Activated CD8-positive, alpha-beta T cell treated with anti-CD3 and anti-CD28 coated beads, Interleukin-2, amount 10 ng/mL, durations not matched to agents 7 days and 5 days (primary cell): ENCODE data around the gene RASSF1. TPM values are rescaled to one million over a fixed set of nuclear protein-coding genes. Genes with fewer than 3 reads are reported as not detected.
A peak's percentile ranks its signal among the peaks of the same experiment; 100 is the strongest.

Experiments
- ATAC-seq: fragments of 150-1000 bp; cut with Tn5 transposase; one replicate; pipeline ENCODE4 v1.10.0; 2021; ENCODE audit warnings: moderate library complexity
- CTCF ChIA-PET: fragments of 350-600 bp; sonication (Branson Sonifier 250); formaldehyde crosslinking; loops from one replicate; lab custom pipeline; 2021; ENCODE audit warnings: antibody characterized with exemption; lab: Charles Lee
- POLR2A ChIA-PET: fragments of 350-600 bp; sonication (Branson Sonifier 250); formaldehyde crosslinking; loops from one replicate; lab custom pipeline; 2021; ENCODE audit warnings: antibody characterized with exemption; lab: Charles Lee
- DNase-seq: peaks from one replicate; pipeline ENCODE4 v3.0.0-alpha.2; 2020
- H3K27ac Mint-ChIP-seq: one replicate; pipeline ENCODE4 v1.8.0; 2021; ENCODE audit warnings: mild to moderate bottlenecking, mixed read lengths
- H3K27me3 Mint-ChIP-seq: one replicate; pipeline ENCODE4 v1.8.0; 2021; ENCODE audit warnings: low read depth, mixed read lengths
- H3K36me3 Mint-ChIP-seq: one replicate; pipeline ENCODE4 v1.8.0; 2021; ENCODE audit warnings: low read depth, mixed read lengths
- H3K4me1 Mint-ChIP-seq: one replicate; pipeline ENCODE4 v1.8.0; 2021; ENCODE audit warnings: low read depth, mixed read lengths
- H3K4me3 Mint-ChIP-seq: one replicate; pipeline ENCODE4 v1.8.0; 2021; ENCODE audit warnings: mild to moderate bottlenecking, mixed read lengths
- H3K9me3 Mint-ChIP-seq: one replicate; pipeline ENCODE4 v1.8.0; 2022; ENCODE audit warnings: mixed read lengths; ENCODE audit not compliant: insufficient read depth
- total RNA-seq, 2 experiments: library from RNA; stranded (reverse); gene quantifications; one replicate each; pipeline ENCODE4 v1.2.3, GENCODE V29; 2021

Gene RASSF1
- total RNA-seq, 2 experiments from 2014 or later: 172 to 174 TPM

- peaks cover 57% of the 10 kb centered on the region for H3K36me3 Mint-ChIP-seq
- peaks cover 70% of the 10 kb centered on the region for H3K4me1 Mint-ChIP-seq
- ChIA-PET CTCF (interaction anchor here (0.9 to 1.6 kb wide), 7 partner anchors 8 to 248 kb away, joined by 3 to 9 read pairs (median 4); partner anchors contain the start of genes HYAL3 and NAA80), POLR2A (interaction anchor here (0.8 to 3.5 kb wide), 7 partner anchors 8 to 78 kb away, joined by 3 to 21 read pairs (median 4); partner anchors contain the start of genes HYAL3, NAA80 and RASSF1)
- H3K9me3 Mint-ChIP-seq: no peaks in the 10 kb centered on the region
- no peaks in the 10 kb centered on the region for H3K27me3 Mint-ChIP-seq
- H3K27ac Mint-ChIP-seq: no peak overlapping the region
- DNase-seq (no peak), ATAC-seq (no peak)
- no peak overlapping the region for H3K4me3 Mint-ChIP-seq
These were observed 12.8 kb upstream of the RASSF1 start for GRCh38 chr3:50353245-50354004.

DNA sequence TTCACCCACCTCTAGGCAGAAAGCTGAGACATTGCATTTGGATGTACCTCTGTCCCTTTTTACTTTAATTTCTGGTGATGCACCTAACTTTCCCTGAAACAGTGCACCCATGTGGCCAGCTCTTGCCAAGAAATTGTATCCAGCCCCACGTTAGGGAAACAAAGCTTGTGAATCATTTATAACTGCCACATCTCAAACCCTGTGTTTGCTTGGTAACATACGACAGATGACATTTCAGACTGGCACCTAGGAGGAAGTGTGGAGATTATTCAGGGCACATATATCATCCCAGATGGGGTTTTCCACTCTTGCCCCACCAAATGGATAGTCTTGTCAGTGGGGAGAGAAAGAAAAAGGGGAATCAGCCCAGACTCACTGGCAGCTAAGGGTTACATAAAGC, 12.1 kb upstream of the RASSF1 start:
- Mint-ChIP-seq H3K9me3 (no peaks in the 10 kb centered on the region), H3K27me3 (no peaks in the 10 kb centered on the region), H3K27ac (no peak overlapping the region), H3K4me3 (no peak overlapping the region), H3K36me3 (peaks cover 59% of the 10 kb centered on the region), H3K4me1 (peaks cover 70% of the 10 kb centered on the region)
- ChIA-PET POLR2A (interaction anchor here (0.7 to 3.5 kb wide), 6 partner anchors 9 to 79 kb away, joined by 3 to 21 read pairs (median 4); partner anchors contain the start of gene RASSF1), CTCF (interaction anchor here (0.9 to 1.6 kb wide), 7 partner anchors 9 to 249 kb away, joined by 3 to 9 read pairs (median 4); partner anchors contain the start of genes HYAL3 and NAA80)
- DNase-seq (no peak), ATAC-seq (no peak)

GRCh38 chr3:50351323-50351697, 10.7 kb upstream of the RASSF1 start:
- H3K36me3 Mint-ChIP-seq: peaks cover 59% of the 10 kb centered on the region
- H3K4me1 Mint-ChIP-seq: peaks cover 67% of the 10 kb centered on the region
- ATAC-seq (no peak), DNase-seq (no peak)
- peak overlapping the region; percentile 99 for H3K27ac Mint-ChIP-seq
- CTCF ChIA-PET: interaction anchor here (1.1 to 3.2 kb wide), 5 partner anchors 10 to 262 kb away, joined by 3 to 21 read pairs (median 4); no protein-coding TSS in a partner anchor
- POLR2A ChIA-PET: interaction anchor here (0.9 to 3.2 kb wide), 7 partner anchors 10 to 266 kb away, joined by 3 to 35 read pairs (median 6); partner anchors contain the start of genes CISH, HYAL3, MAPKAPK3 and NAA80
- peak overlapping the region; percentile 96 for H3K4me3 Mint-ChIP-seq
- no peaks in the 10 kb centered on the region for H3K27me3 Mint-ChIP-seq
- no peaks in the 10 kb centered on the region for H3K9me3 Mint-ChIP-seq

GRCh38 chr3:50350527-50351322, 10.1 kb upstream of the RASSF1 start, which contains the start of the genes CYB561D2 and NPRL2:
Gene CYB561D2, plus strand, starts transcription at chr3:50350862. Its CDS starts 572 bp downstream, at chr3:50351434.
Gene NPRL2, minus strand, starts transcription at chr3:50350775. Its CDS starts 123 bp downstream, at chr3:50350652.
- no peaks in the 10 kb centered on the region for H3K9me3 Mint-ChIP-seq
- H3K4me1 Mint-ChIP-seq: peaks cover 68% of the 10 kb centered on the region
- H3K36me3 Mint-ChIP-seq: peaks cover 59% of the 10 kb centered on the region
- peak within 1 kb of the TSS; percentile 96 for H3K4me3 Mint-ChIP-seq
- DNase-seq (peak; percentile 99), ATAC-seq (peak; percentile 92)
- CTCF ChIA-PET: interaction anchor here (1.0 to 5.9 kb wide), 13 partner anchors 9 to 263 kb away, joined by 3 to 31 read pairs (median 5); partner anchors contain the start of genes GNAI2, RASSF1 and TMEM115
- H3K27me3 Mint-ChIP-seq: no peaks in the 10 kb centered on the region
- POLR2A ChIA-PET: interaction anchor here (0.7 to 3.2 kb wide), 11 partner anchors 9 to 537 kb away, joined by 3 to 35 read pairs (median 5); partner anchors contain the start of genes CISH, HYAL3, MAPKAPK3 and NAA80
- peak within 1 kb of the TSS; percentile 99 for H3K27ac Mint-ChIP-seq

- no peak for ATAC-seq
- Mint-ChIP-seq H3K36me3 (peaks cover 56% of the 10 kb centered on the region), H3K27me3 (no peaks in the 10 kb centered on the region), H3K4me3 (peak overlapping the region; percentile 96), H3K9me3 (no peaks in the 10 kb centered on the region), H3K4me1 (peaks cover 68% of the 10 kb centered on the region), H3K27ac (peak overlapping the region; percentile 99)
- ChIA-PET CTCF (interaction anchor here (1.0 to 5.9 kb wide), 13 partner anchors 8 to 263 kb away, joined by 3 to 31 read pairs (median 5); partner anchors contain the start of genes GNAI2, RASSF1 and TMEM115), POLR2A (interaction anchor here (0.7 to 3.2 kb wide), 10 partner anchors 9 to 537 kb away, joined by 3 to 35 read pairs (median 6); partner anchors contain the start of genes CISH, HYAL3, MAPKAPK3 and NAA80)
- no peak for DNase-seq
These were observed 9.5 kb upstream of the RASSF1 start for GRCh38 chr3:50350213-50350526.

- Mint-ChIP-seq H3K9me3 (no peaks in the 10 kb centered on the region), H3K4me1 (peaks cover 85% of the 10 kb centered on the region), H3K27me3 (no peaks in the 10 kb centered on the region), H3K4me3 (peak overlapping the region; percentile 15), H3K27ac (peak overlapping the region; percentile 77), H3K36me3 (peaks cover 46% of the 10 kb centered on the region)
- ATAC-seq: peak; percentile 5
- POLR2A ChIA-PET: interaction anchor here (0.9 to 4.3 kb wide), 3 partner anchors 10 to 224 kb away, joined by 3 to 25 read pairs (median 3); no protein-coding TSS in a partner anchor
- CTCF ChIA-PET: interaction anchor here (0.6 to 5.9 kb wide), 9 partner anchors 8 to 254 kb away, joined by 3 to 31 read pairs (median 5); no protein-coding TSS in a partner anchor
- peak; percentile 87 for DNase-seq
These were observed 6.7 kb upstream of the RASSF1 start for GRCh38 chr3:50347187-50347813.

GRCh38 chr3:50345586-50346234, 5.1 kb upstream of the RASSF1 start, which contains the start of gene ZMYND10:
Gene ZMYND10, minus strand, starts transcription at chr3:50345732. Its CDS starts 153 bp downstream, at chr3:50345579.
- peaks cover 89% of the 10 kb centered on the region for H3K4me1 Mint-ChIP-seq
- H3K27ac Mint-ChIP-seq: peak within 1 kb of the TSS; percentile 62
- peak; percentile 85 for DNase-seq
- no peaks in the 10 kb centered on the region for H3K9me3 Mint-ChIP-seq
- no peaks in the 10 kb centered on the region for H3K27me3 Mint-ChIP-seq
- POLR2A ChIA-PET: interaction anchor here (1.0 to 4.3 kb wide), 2 partner anchors 8 to 11 kb away, joined by 3 to 25 read pairs; no protein-coding TSS in a partner anchor
- ATAC-seq: peak; percentile 16
- H3K4me3 Mint-ChIP-seq: peak within 1 kb of the TSS; percentile 60
- CTCF ChIA-PET: interaction anchor here (1.3 to 5.9 kb wide), 5 partner anchors 9 to 266 kb away, joined by 3 to 31 read pairs (median 4); partner anchors contain the start of gene CISH
- peaks cover 39% of the 10 kb centered on the region for H3K36me3 Mint-ChIP-seq

GRCh38 chr3:50345008-50345407, 4.4 kb upstream of the RASSF1 start:
- peaks cover 37% of the 10 kb centered on the region for H3K36me3 Mint-ChIP-seq
- peaks cover 84% of the 10 kb centered on the region for H3K4me1 Mint-ChIP-seq
- peak overlapping the region; percentile 8 for H3K4me3 Mint-ChIP-seq
- H3K9me3 Mint-ChIP-seq: no peaks in the 10 kb centered on the region
- DNase-seq (no peak), ATAC-seq (no peak)
- no peak overlapping the region for H3K27ac Mint-ChIP-seq
- ChIA-PET POLR2A (interaction anchor here (1.0 to 4.3 kb wide), 2 partner anchors 7 to 12 kb away, joined by 3 to 25 read pairs; no protein-coding TSS in a partner anchor), CTCF (interaction anchor here (1.0 to 5.9 kb wide), 6 partner anchors 9 to 267 kb away, joined by 3 to 31 read pairs (median 4); partner anchors contain the start of gene CISH)
- H3K27me3 Mint-ChIP-seq: no peaks in the 10 kb centered on the region

DNA sequence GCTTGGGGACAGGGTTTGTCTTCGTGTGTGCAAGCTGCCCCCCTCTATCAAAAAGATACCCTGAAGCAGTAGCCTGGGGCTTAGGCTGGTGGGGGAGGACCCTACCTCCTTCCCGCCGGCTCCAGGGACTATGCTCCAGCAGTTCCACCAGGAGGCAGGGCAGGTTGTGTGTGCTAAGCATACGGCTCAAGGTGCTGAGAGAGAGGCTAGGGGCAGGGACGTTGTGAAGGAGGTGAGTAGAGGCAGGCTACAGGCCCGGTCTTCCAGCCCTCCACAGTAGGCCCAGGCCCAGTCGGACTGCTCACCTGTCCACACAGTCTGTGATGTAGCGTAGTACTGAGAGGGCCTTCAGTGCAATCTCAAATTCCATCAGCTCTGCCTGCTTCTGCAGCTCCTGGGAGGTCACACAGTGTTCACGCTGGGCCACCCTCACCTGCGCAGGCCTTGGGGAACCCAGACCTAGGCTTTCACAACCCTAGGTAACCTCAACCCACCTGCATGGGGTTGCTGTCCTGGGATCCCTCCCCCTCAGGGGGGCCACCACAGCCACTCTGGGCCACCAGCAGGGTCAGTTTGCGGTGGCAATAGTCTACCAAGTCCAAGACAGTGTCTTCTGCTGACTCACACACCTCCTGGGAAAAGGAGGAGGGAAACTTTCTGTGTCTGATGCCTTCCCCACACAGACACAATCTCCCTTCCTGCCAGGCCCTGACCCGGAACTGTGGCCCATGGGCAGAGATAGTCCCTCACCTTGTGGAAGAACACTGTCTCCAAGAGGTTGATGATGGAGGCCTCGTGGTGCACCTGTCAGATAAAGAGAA, 2.4 kb upstream of the RASSF1 start:
- H3K4me1 Mint-ChIP-seq: peaks cover 64% of the 10 kb centered on the region
- ATAC-seq (no peak), DNase-seq (no peak)
- no peaks in the 10 kb centered on the region for H3K9me3 Mint-ChIP-seq
- ChIA-PET POLR2A (interaction anchor here (1.0 to 4.0 kb wide), 4 partner anchors 11 to 258 kb away, joined by 3 to 21 read pairs (median 3); partner anchors contain the start of gene C3orf18), CTCF (interaction anchor here (1.1 to 2.8 kb wide), 4 partner anchors 8 to 200 kb away, joined by 4 to 9 read pairs (median 4); partner anchors contain the start of genes CYB561D2 and NPRL2)
- H3K36me3 Mint-ChIP-seq: peaks cover 38% of the 10 kb centered on the region
- H3K4me3 Mint-ChIP-seq: peak overlapping the region; percentile 18
- H3K27me3 Mint-ChIP-seq: no peaks in the 10 kb centered on the region
- peak overlapping the region; percentile 58 for H3K27ac Mint-ChIP-seq
